Germinal center (tissue), 1 donor: Measurements from ENCODE around the gene ARHGAP18.

Experiments used
- DNase-seq: peaks from one replicate; pipeline ENCODE4 v3.0.0; 2012; ENCODE audit warnings: mixed read lengths, low spot score

The ARHGAP18 gene

DNA sequence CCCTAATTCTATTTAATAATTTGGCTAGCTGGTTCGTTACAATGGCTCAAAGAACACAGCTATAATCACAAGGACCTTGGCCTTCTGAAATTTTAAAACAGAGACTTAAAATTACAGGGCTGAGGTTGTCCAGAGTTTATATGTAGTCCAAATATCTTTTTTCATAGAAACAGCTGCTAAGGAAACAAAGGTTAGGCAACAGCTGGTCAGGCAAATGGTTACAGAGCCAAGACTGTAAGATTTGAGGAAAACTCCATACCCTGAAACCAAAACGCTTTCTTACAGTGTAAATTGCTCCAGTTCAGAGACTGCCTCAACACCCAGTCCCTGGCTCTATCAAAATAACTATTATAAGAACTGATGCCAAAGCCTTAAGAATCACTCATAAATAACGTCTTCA, 9.7 kb upstream of the ARHGAP18 start:
- no peak for DNase-seq

DNA sequence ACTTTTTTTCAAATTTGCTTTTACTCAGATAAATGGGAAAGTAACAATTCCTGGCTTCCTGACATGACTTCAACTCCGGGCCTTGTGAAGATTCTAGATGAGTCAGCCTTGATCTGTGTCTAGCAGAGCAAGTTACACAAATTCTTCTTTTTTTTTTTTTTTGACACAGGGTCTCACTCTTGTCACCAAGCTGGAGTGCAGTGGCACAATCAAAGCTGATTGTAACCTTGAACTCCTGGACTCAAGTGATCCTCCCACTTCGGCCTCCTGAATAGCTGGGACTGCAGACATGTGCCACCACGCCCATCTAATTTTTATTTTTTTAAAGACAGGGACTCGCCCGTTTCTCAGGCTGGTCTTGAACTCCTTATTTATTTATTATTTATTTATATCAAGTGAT, 7.3 kb upstream of the ARHGAP18 start:
- DNase-seq, result no peak

DNA sequence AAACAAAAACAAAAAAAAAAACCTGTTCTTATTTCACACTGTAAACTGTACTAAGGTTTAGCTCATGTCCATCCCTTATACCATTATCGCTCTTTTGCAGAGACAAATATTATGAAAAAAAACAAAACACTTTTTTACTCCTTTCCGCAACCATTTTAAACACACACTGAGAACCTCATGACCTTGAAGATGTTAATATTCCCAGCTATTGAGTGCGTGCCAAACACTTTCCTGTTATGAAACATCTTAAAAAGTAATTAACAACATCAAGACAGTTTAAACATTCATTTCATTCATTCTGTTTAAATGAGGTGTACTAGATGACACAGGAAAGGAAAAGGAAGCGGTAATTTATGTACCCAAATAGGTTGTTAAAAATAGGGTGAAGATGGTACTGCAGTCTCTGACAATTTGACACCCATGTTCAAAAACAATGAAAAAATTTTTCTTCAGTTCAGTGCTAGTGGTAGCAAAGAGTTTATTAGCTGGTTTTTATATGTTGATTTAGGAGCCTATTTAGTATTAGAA, 3.9 kb upstream of the ARHGAP18 start:
- no peak for DNase-seq

DNA sequence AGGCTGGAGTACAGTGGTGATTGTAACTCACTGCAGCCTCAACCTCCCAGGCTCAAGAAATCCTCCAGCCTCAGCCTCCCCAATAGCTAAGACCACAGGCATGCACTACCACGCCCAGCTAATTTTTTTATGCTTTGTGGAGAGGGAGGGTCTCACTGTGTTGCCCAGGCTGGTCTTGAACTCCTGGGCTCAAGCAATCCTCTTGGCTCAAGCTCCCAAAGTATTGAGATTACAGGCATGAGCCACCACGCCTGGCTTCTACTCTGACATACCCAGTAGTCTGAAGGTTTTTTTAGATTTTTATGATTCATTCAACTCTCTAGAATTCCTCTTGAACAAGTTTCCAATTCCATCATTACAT, 1.3 kb upstream of the ARHGAP18 start:
- no peak for DNase-seq

DNA sequence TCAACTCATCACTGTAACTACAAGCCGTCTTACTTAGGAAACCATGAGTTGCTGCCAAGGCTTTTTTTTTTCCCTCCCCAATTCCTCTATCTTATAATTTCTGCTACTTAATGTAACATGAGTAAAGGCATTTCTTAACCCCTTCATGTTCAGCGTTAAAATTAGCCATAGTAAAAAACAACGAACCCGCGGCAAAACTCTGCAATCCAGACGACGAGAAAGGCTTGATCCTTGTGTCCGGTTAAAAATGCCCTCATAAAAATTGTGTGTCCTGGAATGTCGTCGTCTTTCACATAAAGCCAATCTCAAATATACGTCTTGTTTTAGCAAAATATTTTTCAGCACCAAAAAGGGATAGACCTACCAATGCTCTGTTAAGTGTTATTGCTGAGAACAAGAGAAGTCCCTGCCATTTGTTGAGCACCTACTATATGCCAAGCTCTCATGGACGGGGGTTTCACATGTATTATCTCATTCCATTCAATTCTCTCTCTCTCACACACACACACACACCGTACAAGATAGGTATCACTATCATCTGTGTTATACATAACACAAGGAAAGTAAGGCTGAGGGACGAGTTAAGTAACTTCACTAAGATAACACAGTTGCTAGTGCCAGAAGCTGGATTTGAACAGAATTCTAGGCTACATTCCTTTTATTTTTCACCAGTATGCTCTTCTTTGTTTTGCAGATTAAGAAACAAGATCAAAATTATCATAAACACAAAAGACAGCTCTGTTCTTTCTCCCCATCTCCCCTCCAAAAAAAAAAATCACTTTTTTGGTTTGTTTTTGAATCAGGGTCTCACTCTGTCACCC, 683 bp upstream of the ARHGAP18 start:
- DNase-seq, result no peak

- DNase-seq, result no peak
Measured at GRCh38 chr6:129709196-129709768, 695 bp downstream of the ARHGAP18 start.

DNA sequence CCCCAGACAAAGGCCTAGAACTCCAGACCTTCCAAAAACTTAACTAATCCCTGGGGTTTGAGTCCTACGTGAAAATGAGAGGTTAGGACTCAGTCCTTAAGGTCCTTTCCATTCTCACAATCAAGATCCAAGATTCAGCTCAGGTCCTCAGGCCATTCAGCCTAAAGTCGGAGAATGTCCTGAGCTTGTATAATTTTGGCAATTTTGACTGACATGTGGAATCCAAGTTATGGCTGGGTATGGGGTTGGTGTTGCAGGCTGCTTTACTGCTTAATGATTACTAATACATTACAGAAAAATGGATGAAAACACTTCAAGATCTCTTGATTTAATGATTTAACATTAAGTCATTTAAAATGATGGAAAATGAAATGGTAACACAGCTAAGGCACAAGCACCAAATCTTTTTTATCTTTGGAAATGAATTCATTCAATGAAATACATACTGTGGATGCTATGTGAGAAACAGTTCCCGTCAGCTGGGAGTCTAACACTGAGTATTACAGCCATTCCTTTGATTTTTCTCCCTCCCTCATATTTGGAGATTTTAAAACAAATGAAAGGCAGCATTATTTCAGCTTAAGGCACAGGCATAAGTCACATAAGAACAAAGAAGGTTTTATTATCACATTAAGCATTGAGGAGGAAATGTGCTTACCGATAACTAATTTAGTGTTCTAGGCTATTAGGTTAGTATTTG, 1.3 kb downstream of the ARHGAP18 start:
- no peak for DNase-seq

DNA sequence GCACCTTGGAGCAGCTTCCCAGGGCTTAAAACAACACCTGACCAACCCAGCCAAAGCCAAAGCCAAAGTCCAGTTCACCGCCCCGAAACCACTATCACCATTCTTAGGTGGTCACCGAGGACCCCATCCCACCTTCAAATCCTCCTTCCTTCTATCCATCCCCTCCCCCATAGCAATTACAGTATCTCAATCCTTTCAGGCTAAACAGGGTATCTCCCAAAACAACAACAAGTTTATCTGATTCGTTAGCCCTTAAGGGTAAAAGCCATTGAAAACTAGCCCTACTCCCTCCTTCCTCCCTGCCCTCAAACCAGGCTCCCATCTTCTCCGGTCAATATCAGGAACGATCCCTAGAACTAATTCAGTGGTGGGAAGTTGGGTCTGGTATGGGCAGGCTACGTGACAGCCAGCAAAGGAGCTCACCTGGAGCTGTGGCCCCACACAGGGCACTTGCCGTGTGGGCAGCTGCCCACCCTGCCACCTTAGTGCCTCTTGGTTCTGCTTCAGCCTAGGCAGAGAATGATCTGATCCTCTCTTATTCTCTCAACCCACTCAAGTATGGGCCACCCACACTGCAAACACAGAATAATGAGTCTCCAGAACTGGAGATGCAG, 2.0 kb downstream of the ARHGAP18 start:
- DNase-seq, result no peak

DNA sequence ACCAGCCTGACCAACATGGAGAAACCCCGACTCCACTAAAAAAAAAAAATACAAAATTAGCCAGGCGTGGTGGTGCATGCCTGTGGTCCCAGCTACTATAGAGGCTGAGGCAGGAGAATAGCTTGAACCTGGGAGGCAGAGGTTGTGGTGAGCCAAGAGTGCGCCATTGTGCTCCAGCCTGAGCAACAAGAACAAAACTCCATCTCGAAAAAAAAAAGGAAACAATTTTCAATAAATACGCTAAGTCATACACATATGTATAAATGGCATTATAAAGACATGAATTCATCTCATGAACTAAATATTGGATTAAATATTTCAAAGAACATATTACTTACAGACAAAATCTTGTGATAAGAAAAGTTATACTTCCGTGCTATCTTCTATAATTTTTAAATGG, 2.9 kb downstream of the ARHGAP18 start:
- DNase-seq, result no peak

DNA sequence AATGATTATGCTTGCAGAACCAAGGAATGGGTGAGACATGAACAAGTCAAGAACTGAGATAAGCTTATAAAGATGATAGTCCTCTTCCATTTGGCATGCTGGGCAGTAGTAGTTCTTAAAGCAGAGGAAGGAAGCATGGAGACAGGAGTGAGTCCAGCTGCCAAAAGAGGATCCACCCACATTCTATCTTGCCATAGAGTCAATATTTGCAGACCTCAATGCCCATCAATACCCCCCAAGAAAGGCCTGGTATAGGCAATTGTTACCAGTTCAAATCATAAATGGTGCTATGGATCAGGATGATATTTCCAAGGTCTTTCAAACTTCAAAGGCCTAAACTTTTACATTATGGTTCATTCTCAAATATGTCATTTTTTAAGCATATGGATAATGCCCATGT, 4.8 kb downstream of the ARHGAP18 start:
- no peak for DNase-seq

GRCh38 chr6:129704708-129705107, 5.3 kb downstream of the ARHGAP18 start:
- no peak for DNase-seq

- DNase-seq, result no peak
Measured at GRCh38 chr6:129701721-129702455, 8.1 kb downstream of the ARHGAP18 start.

DNA sequence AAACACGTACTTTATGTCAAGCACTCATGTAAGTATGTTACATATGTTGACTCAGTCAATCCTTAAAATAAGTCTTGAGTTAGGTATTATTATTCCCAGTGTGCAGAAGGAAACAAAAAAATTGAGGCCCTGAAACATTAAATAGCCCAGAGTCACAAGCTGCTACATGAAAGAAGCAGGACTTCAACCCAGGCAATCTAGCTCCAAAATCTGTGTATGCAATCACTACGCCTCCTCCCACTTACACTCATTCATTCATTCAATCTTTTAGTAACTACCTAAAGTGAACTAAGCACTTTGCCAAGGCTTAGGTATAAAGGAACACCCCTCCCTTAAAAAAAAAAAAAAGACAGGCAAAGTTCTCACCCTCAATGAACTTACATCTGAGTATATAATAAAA, 9.3 kb downstream of the ARHGAP18 start:
- no peak for DNase-seq

DNA sequence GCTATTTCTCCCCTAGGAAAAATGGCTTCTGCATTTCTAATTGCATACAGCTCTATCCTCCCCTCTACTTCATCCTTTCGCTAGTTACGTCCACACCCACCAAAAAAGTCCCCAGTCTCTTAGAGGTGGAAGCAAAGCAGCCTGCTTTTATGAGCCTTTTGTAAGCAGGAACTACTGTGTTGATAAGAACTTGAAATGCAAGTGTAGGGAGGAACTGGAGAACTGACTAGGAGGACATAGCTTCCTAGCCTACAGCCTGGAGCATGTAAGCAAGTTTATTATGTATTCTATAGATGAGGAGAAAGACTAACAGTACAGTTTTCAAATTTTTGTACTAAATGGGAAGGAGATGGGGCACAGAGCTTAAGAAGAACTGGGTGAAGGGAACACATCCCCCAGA, 10.3 kb downstream of the ARHGAP18 start:
- DNase-seq, result no peak

- no peak for DNase-seq
Measured at GRCh38 chr6:129698430-129698829, 11.5 kb downstream of the ARHGAP18 start.

DNA sequence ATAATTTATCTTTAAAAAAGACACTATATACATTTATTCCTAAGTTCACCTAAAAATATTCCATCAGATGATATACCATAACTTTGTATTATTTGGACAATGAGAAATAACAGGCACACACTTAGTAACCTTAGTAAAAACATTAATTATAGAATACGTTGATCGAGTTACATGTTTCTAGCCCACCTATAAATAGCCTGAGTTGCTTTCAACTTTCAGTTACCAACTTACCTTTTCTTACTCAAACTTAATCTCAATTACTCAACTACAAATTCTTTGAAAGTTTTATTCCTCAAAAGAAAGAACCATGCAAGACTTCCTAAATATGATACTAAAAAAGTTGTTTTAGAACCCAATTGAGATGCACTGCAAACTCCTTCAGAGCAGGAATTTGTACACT, 12.2 kb downstream of the ARHGAP18 start:
- no peak for DNase-seq

- no peak for DNase-seq
Measured at GRCh38 chr6:129696843-129697242, 13.1 kb downstream of the ARHGAP18 start.

GRCh38 chr6:129696028-129696418, 14.0 kb downstream of the ARHGAP18 start:
- DNase-seq, result no peak

DNA sequence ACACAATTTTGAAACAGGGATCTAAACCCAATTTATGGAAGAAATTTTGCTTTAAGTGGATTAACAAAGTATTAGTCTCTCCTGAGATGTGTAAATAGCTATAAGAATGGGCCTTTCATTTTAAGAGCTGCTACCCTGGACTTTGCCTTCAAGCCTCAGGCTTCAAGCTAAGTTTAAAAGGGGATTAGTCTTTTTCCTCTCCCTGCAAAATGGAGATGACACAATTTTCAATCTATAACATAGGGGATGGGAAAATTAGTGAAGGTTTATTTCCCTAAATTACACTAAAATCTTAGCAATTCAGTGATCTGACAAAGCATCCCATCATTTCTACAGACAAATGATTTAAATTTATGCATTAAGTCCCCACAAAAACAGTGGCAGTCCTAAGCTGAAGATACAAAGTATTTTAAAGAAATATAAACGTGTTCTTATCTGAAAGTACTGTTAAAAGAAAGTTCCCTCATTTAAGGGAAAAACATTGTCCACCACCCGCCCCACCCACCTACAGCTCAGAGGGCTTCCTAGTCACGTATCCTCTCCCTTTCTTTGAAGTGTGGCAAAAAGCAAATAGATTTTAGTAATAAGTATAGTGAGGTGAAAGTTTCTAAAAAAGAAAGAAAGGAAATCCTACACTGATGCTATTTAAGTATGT, 14.5 kb downstream of the ARHGAP18 start:
- DNase-seq, result no peak

GRCh38 chr6:129694036-129694435, 15.9 kb downstream of the ARHGAP18 start:
- DNase-seq, result no peak

DNA sequence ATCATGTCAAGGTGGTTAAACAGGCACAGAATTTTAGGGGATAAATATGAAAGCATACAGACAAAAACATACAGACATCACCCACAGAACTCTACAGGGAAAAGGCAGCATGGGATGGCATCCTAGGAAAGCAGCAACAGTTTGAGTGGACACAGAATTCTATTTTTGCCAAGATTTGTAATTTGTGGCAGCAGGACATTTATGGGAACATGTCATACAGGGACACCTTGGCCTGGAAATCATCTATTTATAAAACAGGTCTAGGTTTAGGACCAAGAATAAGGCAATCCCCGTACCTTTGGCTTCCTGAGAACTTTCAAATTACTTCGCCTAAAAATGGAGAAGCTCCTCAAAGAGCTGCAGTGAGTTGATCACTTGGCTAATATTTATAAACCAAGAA, 17.5 kb downstream of the ARHGAP18 start:
- no peak for DNase-seq

GRCh38 chr6:129691709-129692108, 18.3 kb downstream of the ARHGAP18 start:
- no peak for DNase-seq
